CD4-positive, alpha-beta T cell treated with Interleukin-12 subunit alpha and Interleukin-12 subunit beta, for 1 hour (primary cell): ENCODE measurements around the gene AVP.

Experiments
- DNase-seq: peaks from one replicate; pipeline ENCODE4 v3.0.0-alpha.2; 2020

AVP gene

DNA sequence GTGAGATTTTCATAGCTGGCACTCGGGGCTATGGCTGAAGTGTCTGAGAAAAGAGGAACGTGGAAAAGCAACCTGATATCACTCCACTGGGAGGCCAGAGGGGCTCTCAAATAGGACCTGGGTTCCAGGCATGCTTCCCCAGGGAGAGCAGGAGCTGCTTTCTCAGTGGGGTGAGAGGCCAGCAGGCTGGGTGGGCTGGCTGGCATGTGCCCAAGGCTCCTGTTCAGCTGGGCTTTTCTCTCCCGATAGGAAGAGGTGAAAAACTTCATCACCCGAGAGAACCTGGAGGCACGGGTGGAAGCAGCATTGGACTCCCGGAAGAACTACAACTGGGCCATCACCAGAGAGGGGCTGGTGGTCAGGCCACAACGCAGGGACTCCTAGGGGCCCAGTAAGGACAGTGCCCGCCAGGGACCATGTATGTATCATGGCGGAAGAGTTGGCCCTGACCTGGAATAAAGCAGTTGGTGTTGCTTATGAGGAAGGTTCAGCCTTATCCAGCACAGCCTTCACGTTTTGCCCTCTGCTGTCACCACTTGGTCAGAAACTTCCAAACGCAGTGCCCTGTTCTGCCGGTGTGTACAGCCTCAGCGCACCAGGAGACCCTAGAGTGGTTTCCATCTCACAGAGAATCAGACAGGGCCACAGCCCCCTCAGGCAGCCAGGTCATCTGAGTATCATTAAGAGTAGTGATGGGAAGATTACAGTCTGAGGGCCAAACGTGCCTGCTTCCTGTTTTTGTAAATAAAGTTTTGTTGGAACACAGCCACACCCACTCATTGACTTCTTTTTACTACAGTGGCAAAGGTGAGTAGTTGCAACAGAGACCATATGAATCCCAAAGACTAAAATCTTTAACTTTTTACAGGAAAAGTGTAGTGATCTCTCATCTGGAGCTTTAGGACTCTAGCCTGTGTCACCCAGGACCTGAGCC lies 36.8 kb downstream of the AVP start:
- DNase-seq = no peak

DNA sequence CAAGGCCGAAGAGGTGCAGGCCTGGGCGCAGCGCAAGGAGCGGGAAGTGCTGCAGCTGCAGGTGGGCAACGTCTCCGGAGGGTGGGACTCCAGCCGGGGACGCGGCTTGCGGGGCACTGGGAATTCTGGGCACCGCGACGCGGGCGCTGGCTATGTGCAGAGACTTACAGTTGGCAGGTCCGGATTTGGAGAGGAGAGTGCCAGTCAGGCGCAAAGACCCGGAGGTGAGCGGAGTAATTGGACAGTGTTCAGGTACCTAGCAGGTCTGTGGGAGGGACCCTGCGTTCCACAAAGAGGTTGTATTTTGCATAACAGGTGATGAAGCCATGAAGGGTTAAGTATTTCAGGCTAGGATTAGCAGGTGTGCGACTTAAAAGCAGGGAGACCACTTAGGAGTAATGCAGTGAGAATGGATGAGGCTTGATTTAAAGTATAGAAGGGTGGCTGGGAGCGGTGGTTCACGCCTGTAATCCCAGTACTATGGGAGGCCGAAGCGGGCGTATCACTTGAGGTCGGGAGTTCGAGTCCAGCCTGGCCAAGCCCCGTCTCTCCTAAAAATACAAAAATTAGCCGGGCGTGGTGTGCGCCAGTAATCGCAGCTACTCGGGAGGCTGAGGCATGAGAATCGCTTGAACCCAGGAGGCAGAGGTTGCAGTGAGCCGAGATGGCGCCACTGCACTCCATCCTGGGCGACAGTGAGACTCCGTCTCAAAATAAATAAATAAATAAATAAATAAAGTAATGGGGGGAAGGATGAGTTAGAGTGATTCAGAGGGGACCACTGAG lies 37.7 kb downstream of the AVP start:
- no peak for DNase-seq

DNA sequence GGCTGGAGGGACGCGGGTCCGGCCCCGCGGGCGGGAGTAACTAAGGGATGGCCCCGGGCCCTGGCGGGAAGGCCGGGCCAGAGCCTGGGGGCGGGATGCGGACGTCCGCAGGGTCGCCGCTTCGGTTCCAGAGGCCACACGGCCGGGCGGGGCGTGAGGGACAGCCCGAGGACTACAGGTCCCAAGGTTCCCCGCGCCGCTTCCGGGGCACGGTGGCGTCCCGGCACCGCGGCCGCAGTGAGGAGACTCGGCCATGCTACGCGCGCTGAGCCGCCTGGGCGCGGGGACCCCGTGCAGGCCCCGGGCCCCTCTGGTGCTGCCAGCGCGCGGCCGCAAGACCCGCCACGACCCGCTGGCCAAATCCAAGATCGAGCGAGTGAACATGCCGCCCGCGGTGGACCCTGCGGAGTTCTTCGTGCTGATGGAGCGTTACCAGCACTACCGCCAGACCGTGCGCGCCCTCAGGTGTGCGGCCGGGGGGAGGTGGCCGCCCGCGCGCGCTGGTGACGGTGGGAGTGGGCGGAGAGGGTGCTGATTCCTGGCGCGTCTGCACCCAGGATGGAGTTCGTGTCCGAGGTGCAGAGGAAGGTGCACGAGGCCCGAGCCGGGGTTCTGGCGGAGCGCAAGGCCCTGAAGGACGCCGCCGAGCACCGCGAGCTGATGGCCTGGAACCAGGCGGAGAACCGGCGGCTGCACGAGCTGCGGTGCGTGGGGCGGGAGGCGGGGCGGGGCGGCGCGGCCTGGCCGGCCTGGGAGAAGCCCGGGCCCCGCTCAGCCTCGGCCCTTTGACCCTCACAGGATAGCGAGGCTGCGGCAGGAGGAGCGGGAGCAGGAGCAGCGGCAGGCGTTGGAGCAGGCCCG lies 38.5 kb downstream of the AVP start, which contains the start of gene MRPS26:
MRPS26 (plus strand) TSS at position 237 of the 861 bp plus-strand sequence; CDS start at position 254, 17 bp downstream.
- peak; percentile 78 for DNase-seq

DNA sequence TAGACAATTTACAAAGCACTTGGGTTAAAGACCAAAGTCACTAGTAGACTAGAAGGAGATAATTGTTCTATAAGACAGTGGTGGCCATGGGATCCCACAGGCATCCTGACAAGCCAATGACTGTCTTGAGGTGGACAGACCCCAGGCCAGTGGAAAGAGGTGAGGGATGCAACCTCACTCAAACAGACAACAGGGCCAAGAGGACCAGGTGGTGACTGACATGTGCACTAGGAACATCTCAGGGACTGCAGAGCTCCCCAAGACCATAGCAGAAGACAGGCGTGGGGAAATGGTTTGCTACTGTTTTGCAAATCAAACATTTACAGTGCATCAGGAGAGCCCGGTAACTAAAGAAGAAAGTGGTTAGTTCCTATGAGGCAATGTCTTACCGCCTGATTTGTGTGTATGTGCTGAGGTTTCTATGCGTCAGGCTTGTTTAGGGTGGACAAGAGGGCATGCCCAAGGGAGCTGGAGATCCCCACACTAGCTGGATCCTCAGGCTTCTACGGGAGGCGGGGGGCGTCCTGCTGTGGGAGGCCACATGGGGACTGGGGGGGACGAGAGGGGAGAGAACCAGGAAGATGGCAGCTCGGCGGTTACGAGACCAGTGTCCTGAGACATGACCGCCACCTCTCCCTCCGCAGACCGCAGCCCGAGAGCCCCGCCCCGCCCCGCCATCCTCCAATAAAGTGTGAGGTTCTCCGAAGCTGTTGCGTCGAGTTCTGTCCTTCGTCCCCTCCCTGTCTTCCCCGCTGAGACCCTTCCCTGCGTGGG lies 39.3 kb downstream of the AVP start:
- DNase-seq = peak; percentile 62

DNA sequence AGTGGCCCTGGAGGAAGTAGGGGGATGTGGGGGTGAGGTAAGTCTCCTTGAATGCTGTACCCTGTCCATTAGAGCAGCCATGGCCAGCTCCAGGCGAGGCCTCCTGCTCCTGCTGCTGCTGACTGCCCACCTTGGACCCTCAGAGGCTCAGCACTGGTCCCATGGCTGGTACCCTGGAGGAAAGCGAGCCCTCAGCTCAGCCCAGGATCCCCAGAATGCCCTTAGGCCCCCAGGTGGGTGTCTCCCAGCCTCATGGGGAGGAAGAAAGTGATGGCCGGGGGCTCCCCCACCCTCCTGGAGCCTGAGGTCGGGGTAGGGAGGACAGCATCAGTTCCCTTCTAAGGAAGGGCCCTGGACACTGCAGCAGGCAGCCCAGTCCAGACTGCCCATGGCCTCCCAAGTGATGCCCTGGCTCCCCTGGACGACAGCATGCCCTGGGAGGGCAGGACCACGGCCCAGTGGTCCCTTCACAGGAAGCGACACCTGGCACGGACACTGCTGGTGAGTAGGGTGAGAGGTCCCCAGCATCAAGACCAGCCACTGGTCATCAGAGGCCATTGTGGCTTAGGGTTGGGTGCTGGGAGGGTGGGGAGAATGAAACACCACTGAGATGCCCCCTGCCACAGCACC lies 40.1 kb downstream of the AVP start:
- DNase-seq = no peak

DNA sequence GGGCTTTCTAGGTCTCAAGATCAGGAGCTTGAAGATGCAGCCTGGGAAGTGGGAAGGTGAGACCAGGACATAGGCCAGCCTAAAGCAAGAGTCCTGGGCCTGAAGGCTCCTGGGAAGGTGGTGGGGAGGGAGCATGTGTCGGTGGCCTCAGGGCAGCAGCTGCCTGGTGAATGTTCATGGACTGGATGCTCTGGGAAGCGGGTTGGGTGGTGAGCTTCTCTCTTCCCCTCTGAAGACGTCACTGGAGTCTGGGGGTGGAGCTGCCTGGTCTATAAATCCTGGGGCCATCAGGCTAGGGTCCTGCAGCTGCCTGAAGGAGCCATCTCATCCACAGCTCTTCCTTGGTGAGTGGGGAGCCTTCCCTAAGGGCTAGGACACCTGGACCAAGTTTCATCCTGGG lies 41.2 kb downstream of the AVP start, which contains the start of gene GNRH2:
GNRH2 (plus strand) TSS at position 301 of the 400 bp plus-strand sequence. CDS start 793 bp downstream, outside the sequence.
- no peak for DNase-seq

DNA sequence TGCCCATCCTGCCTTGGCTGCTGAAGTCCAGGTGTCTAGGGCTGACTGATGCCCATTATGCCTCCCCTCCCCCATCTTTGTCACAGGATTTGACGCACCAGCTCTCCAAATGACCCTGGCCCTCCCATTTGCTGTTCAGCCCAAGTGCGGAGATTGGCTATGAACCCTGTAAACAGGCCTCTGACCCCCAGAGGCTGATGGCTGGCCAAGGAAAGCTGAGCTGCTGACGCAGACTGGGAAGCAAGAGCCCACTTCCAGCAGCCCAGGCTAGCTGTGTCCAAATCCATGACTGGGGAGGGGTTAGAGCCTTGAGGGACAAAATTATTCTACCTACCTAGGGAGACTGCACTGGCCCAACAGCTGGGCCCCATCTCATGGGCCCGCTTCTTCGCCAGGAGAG lies 41.9 kb downstream of the AVP start:
- no peak for DNase-seq

DNA sequence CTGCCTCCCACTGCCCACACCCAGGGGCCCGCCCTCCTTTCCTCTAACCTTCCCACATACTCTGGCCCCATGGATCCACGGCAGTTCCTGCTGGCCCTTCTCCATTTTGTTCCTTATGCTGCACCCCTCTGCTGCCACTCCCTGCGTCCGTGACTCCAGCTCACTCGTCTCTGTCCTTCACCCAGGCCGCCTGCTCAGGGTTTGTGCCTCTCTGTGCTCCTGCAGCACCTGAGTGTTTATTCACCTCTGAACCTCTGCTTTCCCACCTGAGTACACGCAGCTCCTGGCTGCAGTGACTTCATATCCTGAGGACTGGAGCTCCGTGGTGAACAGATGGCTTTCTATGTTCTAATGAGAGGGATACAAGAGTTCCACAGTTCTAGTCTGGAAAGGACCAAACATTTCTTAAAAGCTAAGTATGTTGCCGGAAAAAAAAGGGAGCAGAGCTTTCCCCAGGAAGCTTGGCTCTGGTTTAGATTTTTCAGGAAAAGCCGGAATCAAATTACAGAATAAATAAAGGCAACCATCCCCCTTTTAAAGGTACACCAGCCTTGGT lies 42.6 kb downstream of the AVP start:
- no peak for DNase-seq

DNA sequence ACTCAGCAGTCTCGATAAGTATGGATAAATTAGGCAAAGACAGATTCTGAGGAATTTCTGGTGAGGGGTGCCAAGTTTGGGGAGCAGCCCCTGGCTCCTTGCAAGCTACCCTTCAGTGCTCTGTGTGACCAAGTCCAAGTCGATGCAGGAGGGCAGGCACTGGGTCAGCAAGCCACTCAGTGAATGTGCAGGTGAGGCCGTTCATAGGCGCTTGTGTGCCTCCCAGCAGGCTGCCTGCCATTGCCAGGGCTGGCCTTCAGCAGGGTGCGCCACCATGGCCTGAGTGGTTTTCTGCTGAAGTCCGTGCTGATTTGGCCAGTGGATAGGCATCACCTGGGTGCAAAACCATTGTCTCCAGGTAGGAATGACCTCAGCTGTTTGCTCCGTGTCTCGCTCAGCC lies 44.4 kb downstream of the AVP start:
- no peak for DNase-seq

DNA sequence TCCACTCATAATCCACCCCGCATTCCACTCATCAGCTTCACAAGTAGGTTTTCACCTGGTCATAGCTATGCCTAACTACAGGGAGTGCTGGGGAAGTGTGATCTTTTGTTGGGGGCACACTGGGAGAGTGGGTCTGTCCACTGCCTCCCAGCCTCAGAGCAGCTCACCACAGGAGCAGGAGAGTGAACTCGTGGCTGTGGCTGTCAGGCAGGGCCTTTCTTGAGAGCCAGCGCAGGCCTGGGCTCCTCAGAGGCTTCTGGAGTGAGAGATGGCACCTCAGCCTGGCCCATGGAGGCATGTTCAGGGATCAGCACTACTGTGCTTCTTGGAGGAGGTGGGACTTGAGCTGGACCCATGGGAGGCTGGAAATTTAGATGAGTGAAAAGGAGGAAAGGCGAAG lies 45.1 kb downstream of the AVP start:
- no peak for DNase-seq

DNA sequence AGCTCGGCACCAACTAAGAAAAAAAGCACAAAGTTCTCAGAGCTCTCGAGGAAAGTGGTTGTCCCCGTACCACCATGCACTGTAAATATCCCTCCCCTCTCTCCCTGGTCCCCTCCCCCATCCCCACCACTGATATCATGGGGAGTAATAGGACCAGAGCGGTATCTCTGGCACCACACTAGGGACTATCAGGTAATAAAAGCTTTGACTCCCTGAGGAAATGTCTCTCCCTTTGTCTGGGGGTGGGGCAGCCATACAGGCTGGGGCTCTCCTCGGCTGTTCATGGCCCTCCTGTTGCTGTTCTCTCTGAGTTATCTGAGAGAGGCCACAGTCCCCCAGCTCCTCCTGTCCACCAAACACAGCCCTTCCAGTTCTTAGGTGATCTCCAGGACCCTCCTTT lies 46.1 kb downstream of the AVP start:
- no peak for DNase-seq

DNA sequence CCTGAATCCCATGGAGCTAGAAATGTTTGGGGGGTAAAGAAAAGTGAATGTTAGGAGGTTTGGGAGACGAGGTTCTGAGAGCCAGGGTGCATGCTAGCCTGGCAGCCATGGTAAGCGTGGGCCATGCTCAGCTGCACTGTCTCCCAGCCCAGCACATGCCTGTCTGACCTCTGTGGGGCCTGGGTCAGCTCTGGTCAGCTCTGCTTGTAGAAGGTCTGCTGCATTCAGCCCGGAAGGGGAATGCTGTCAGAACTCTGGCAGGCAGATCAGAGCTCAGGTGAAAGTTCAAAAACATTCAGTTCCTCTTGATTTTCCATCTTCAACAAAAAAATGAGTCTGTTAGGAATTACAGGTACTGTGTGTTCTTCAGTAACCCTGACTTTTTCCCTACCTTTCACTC lies 46.9 kb downstream of the AVP start:
- no peak for DNase-seq

DNA sequence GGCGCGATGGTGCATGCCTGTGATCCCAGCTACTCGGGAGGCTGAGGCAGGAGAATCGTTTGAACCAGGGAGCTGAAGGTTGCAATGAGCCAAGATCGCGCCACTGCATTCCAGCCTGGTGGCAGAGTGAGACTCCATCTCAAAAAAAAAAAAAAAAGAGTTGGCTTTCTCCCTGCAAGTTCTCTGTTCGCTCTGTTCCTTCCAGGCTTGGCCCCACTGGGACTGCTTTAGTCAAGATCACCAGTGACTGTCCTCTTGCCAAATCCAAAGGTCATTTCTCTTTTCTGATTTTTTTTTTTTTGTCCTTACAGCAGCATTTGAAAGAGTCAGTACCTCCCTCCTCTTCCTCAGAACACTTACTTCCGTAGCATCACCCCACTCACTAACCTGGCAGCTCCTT lies 51.9 kb downstream of the AVP start:
- no peak for DNase-seq
